Measurements from ENCODE around the gene CYP2C8.

Gene CYP2C8

DNA sequence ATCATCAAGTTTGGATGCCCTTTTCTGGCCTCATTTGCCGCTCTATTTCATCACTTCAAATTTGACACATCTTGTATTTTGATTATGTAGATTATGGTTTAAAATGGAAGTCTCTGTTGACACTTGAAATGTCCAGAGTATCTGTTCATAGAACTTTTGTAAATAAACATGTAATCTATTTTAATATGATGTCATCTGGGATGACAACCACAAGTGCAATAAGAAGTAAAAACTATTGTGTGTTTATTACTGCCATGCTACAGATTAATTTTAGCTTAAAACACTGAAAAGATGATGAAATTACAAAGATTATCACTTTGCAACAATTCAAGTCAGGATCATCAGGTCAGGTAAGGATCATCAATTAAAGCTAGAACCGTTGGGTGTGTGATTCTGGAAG, 30.0 kb downstream of the CYP2C8 start:
- H2AFZ ChIP-seq (ENCODE audit: low read length), result no peak overlapping the region
- no peaks in the 10 kb centered on the region for H4K20me1 ChIP-seq (ENCODE audit: insufficient read depth, low read length)
- H3K9ac ChIP-seq (ENCODE audit: low read length), result no peak overlapping the region
- no peaks in the 10 kb centered on the region for H3F3A ChIP-seq (ENCODE audit: insufficient read depth, low read length)
- no peaks in the 10 kb centered on the region for H3K27me3 ChIP-seq (ENCODE audit: insufficient read depth, low read length)
- no peak overlapping the region for H3K4me3 ChIP-seq (ENCODE audit: low read depth, low read length, poor library complexity, severe bottlenecking)
- H3K4me1 ChIP-seq (ENCODE audit: insufficient read depth, low read length, severe bottlenecking), result no peaks in the 10 kb centered on the region
- no peaks in the 10 kb centered on the region for H3K79me2 ChIP-seq (ENCODE audit: insufficient read depth, low read length)
- H3K4me2 ChIP-seq (ENCODE audit: low read length), result no peak overlapping the region
- no peaks in the 10 kb centered on the region for H3K9me3 ChIP-seq (ENCODE audit: low read length)
- no peak overlapping the region for H3K27ac ChIP-seq (ENCODE audit: low read depth, low read length, poor library complexity, severe bottlenecking)
- H3K9me2 ChIP-seq (ENCODE audit: low read depth, low read length), result no peaks in the 10 kb centered on the region
- no peaks in the 10 kb centered on the region for H3K36me3 ChIP-seq (ENCODE audit: insufficient read depth, low read length)
- no peak for TF ChIP-seq EZH2 (IDR thresholded peaks at IDR 0.05; ENCODE audit: borderline replicate concordance, low read length)
- TF ChIP-seq, protein P1, sequence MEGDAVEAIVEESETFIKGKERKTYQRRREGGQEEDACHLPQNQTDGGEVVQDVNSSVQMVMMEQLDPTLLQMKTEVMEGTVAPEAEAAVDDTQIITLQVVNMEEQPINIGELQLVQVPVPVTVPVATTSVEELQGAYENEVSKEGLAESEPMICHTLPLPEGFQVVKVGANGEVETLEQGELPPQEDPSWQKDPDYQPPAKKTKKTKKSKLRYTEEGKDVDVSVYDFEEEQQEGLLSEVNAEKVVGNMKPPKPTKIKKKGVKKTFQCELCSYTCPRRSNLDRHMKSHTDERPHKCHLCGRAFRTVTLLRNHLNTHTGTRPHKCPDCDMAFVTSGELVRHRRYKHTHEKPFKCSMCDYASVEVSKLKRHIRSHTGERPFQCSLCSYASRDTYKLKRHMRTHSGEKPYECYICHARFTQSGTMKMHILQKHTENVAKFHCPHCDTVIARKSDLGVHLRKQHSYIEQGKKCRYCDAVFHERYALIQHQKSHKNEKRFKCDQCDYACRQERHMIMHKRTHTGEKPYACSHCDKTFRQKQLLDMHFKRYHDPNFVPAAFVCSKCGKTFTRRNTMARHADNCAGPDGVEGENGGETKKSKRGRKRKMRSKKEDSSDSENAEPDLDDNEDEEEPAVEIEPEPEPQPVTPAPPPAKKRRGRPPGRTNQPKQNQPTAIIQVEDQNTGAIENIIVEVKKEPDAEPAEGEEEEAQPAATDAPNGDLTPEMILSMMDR (IDR thresholded peaks at IDR 0.05; ENCODE audit: low read length), result no peak

DNA sequence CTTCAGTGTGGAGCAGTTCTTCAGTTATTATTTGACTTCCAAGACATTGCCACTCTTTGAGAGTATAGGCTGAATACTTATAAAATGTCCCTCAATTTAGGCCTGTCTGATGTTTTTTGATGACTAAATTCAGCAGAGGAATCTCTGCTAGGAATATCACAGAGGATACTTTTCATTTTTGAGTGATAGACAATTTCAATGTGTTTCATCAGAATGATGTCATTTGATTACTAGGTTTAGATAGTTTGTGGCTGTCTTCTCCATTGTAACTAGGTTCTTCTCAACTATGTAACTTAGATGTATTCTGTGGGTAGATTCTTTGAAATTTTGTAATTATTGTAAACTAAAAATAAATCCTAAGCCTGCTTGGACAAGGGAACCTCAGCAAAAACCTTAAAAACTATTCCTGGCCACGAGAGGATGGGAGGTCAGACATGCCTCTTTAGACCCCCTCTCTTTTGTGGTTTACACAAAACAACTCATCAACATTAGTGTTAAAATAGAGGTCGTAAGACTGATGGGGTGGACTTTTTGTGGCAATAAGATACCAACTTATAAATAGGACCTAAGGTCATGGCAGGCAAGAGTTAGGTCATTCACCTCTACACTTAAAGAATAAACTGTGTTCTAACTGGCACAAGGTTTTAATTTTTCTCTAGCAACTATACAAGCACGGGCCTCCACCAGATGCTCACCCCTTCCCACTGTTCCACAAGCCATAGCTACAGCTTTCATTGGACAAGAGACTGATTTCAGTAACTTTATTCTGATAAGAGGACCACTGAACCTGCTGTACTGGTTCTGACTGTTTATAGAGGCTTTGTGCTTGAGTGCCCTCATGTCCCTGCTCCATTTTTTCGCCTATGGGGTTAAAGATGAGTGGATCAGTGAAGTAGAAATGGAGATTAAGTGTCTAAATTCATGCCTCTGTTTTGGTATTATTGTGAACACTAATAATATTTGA, 33.7 kb downstream of the CYP2C8 start:
- H3F3A ChIP-seq (ENCODE audit: insufficient read depth, low read length), result no peaks in the 10 kb centered on the region
- no peaks in the 10 kb centered on the region for H4K20me1 ChIP-seq (ENCODE audit: insufficient read depth, low read length)

DNA sequence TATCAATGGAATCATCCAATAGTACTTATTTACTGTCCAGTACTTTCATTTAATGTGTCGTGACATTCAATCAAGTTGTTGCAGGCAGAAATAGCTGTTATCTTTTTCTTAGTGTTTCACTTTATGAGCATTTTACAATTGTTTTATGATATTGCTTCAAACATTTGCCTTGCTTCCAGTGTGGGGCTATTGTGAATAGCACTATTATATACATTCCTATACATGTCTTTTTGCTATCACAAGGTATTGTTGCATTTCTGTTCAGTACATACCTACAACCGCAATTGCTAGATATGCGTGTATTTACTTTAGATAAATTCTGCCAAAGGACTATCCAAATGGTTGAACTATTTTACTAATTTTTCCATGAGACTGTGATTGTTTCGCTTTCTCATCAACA, 34.9 kb downstream of the CYP2C8 start:
- TF ChIP-seq EZH2 (IDR thresholded peaks at IDR 0.05; ENCODE audit: borderline replicate concordance, low read length), result no peak
- TF ChIP-seq, protein P1 (IDR thresholded peaks at IDR 0.05; ENCODE audit: low read length), result no peak
- no peaks in the 10 kb centered on the region for H3K79me2 ChIP-seq (ENCODE audit: insufficient read depth, low read length)
- H3F3A ChIP-seq (ENCODE audit: insufficient read depth, low read length), result no peaks in the 10 kb centered on the region
- no peaks in the 10 kb centered on the region for H3K27me3 ChIP-seq (ENCODE audit: insufficient read depth, low read length)
- H3K4me1 ChIP-seq (ENCODE audit: insufficient read depth, low read length, severe bottlenecking), result no peaks in the 10 kb centered on the region
- H3K36me3 ChIP-seq (ENCODE audit: insufficient read depth, low read length), result no peaks in the 10 kb centered on the region
- no peaks in the 10 kb centered on the region for H3K9me2 ChIP-seq (ENCODE audit: low read depth, low read length)
- no peak overlapping the region for H3K4me3 ChIP-seq (ENCODE audit: low read depth, low read length, poor library complexity, severe bottlenecking)
- H3K27ac ChIP-seq (ENCODE audit: low read depth, low read length, poor library complexity, severe bottlenecking), result no peak overlapping the region
- no peak overlapping the region for H3K4me2 ChIP-seq (ENCODE audit: low read length)
- no peaks in the 10 kb centered on the region for H3K9me3 ChIP-seq (ENCODE audit: low read length)
- no peaks in the 10 kb centered on the region for H4K20me1 ChIP-seq (ENCODE audit: insufficient read depth, low read length)
- H2AFZ ChIP-seq (ENCODE audit: low read length), result no peak overlapping the region
- H3K9ac ChIP-seq (ENCODE audit: low read length), result no peak overlapping the region

More for the DNA sequence above, 33.7 kb downstream of the CYP2C8 start:
- no peaks in the 10 kb centered on the region for H3K4me1 ChIP-seq (ENCODE audit: insufficient read depth, low read length, severe bottlenecking)
- no peak for TF ChIP-seq EZH2 (IDR thresholded peaks at IDR 0.05; ENCODE audit: borderline replicate concordance, low read length)
- H2AFZ ChIP-seq (ENCODE audit: low read length), result no peak overlapping the region
- H3K9me2 ChIP-seq (ENCODE audit: low read depth, low read length), result no peaks in the 10 kb centered on the region
- no peaks in the 10 kb centered on the region for H3K79me2 ChIP-seq (ENCODE audit: insufficient read depth, low read length)
- H3K9ac ChIP-seq (ENCODE audit: low read length), result no peak overlapping the region
- no peaks in the 10 kb centered on the region for H3K9me3 ChIP-seq (ENCODE audit: low read length)
- H3K4me3 ChIP-seq (ENCODE audit: low read depth, low read length, poor library complexity, severe bottlenecking), result no peak overlapping the region
- H3K27ac ChIP-seq (ENCODE audit: low read depth, low read length, poor library complexity, severe bottlenecking), result no peak overlapping the region
- H3K4me2 ChIP-seq (ENCODE audit: low read length), result no peak overlapping the region
- H3K27me3 ChIP-seq (ENCODE audit: insufficient read depth, low read length), result no peaks in the 10 kb centered on the region
- no peaks in the 10 kb centered on the region for H3K36me3 ChIP-seq (ENCODE audit: insufficient read depth, low read length)

Measured in OCI-LY1 (cell line).